ENCODE measurements around the gene EXOSC10. TPM values are rescaled to one million over a fixed set of nuclear protein-coding genes. Genes with fewer than 3 reads are reported as not detected.

The EXOSC10 gene
- total RNA-seq, 1 donor from 2014 or later = 47.7 TPM

DNA sequence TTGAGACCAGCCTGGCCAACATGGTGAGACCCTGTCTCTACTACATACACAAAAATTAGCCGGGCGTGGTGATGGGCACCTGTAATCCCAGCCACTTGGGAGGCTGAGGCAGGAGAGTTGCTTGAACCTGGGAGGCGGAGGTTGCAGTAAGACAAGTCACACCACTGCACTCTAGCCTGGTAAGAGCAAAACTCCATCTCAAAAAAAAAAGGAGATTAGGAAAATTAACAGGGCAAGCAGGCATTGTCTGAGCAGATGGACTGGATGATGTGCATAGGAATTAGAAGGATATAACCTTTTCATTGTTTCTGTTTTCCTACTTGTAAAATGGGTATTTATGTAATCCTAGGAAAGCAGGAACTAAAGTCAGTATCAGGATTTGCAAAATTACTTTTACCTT is 71.7 kb downstream of the EXOSC10 start:
- H3K9me3 ChIP-seq = no peaks in the 10 kb centered on the region
- no peak for TF ChIP-seq CTCF (IDR thresholded peaks at IDR 0.05)
- no peak overlapping the region for H3K27ac ChIP-seq
- peaks cover 68% of the 10 kb centered on the region for H3K36me3 ChIP-seq
- H3K4me3 ChIP-seq = no peak overlapping the region
- H3K27me3 ChIP-seq (ENCODE audit: low read depth) = no peaks in the 10 kb centered on the region
- intact Hi-C loops (cut with DNase I) = no loop called here
- H3K4me1 ChIP-seq = no peaks in the 10 kb centered on the region
- ATAC-seq (no peak), DNase-seq (no peak)

DNA sequence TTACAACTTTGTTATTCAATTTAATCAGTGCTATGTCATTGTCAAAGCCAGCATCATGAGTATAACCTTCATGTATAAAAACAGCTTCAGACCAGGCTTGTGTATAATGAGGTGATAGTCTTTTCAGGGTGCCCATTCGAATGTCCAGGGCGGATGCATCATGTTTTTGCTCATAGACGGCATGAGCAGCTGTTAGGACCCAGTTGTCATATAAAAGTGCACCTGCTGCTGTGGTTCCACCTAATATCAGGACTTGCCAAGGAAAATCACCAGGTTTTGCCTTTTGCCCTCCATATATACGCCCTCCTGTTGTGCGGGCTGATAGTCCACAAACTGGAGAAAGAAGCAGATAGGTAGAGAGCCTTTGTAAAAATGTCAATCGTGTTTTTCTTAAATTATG is 72.4 kb downstream of the EXOSC10 start:
- H3K4me1 ChIP-seq = no peaks in the 10 kb centered on the region
- H3K9me3 ChIP-seq = no peaks in the 10 kb centered on the region
- DNase-seq (no peak), ATAC-seq (no peak)
- H3K27ac ChIP-seq = no peak overlapping the region
- peaks cover 75% of the 10 kb centered on the region for H3K36me3 ChIP-seq
- TF ChIP-seq CTCF (IDR thresholded peaks at IDR 0.05) = no peak
- intact Hi-C loops (cut with DNase I) = no loop called here
- no peaks in the 10 kb centered on the region for H3K27me3 ChIP-seq (ENCODE audit: low read depth)
- H3K4me3 ChIP-seq = no peak overlapping the region

DNA sequence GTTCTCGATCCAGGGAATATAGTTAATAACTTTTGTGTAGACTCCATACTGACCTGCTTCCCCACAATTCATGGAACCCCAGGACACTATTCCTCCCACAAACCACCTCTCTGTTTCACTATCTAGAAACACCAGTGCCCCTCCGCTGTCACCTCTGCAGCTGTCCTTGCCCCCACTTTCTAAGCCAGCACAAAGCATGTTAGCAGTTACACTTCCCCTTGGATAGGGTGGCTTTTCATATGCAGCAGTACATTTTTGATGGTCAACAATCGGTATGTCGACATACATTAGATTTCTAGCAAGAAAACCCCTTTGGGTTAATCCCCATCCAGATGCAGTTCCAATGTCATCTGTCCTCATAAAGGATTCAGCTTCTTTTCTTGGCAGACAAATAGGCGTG is 72.8 kb downstream of the EXOSC10 start:
- peaks cover 79% of the 10 kb centered on the region for H3K36me3 ChIP-seq
- intact Hi-C loops (cut with DNase I) = no loop called here
- ATAC-seq (no peak), DNase-seq (no peak)
- H3K4me3 ChIP-seq = no peak overlapping the region
- no peaks in the 10 kb centered on the region for H3K27me3 ChIP-seq (ENCODE audit: low read depth)
- H3K27ac ChIP-seq = no peak overlapping the region
- TF ChIP-seq CTCF (IDR thresholded peaks at IDR 0.05) = no peak
- H3K9me3 ChIP-seq = no peaks in the 10 kb centered on the region
- H3K4me1 ChIP-seq = no peaks in the 10 kb centered on the region

DNA sequence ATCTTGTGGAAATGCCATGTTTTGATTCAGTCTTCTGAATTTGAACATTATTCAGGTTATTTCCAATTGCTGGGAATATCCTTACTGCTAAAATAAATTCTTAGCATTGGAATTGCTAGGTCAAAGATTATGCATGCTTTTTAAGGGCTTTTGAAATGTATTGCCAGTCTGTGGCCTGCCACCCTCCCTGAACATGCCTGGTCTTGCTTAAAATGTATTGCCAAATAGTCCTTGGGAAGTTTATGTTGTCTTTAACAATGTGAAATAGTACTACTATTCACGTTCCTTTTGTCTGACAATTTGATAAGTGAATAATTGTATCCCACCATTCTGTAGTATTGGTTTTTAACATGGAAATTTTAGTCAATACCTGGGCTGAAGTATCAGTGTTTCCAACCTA is 73.6 kb downstream of the EXOSC10 start:
- Histone ChIP-seq H3K27me3 (ENCODE audit: low read depth) (no peaks in the 10 kb centered on the region), H3K4me1 (no peaks in the 10 kb centered on the region), H3K36me3 (peaks cover 87% of the 10 kb centered on the region), H3K27ac (no peak overlapping the region), H3K9me3 (no peaks in the 10 kb centered on the region), H3K4me3 (no peak overlapping the region)
- DNase-seq (no peak), ATAC-seq (no peak)
- intact Hi-C loops (cut with DNase I) = no loop called here
- no peak for TF ChIP-seq CTCF (IDR thresholded peaks at IDR 0.05)

- no peaks in the 10 kb centered on the region for H3K4me1 ChIP-seq
- intact Hi-C loops (cut with DNase I) = no loop called here
- ATAC-seq = no peak
Observed at GRCh38 chr1:11025618-11026017, 74.1 kb downstream of the EXOSC10 start.

More at GRCh38 chr1:11025618-11026017, 74.1 kb downstream of the EXOSC10 start:
- H3K36me3 ChIP-seq = peaks cover 87% of the 10 kb centered on the region
- H3K27ac ChIP-seq = no peak overlapping the region
- no peak overlapping the region for H3K4me3 ChIP-seq
- no peaks in the 10 kb centered on the region for H3K27me3 ChIP-seq (ENCODE audit: low read depth)
- DNase-seq = no peak
- no peaks in the 10 kb centered on the region for H3K9me3 ChIP-seq
- no peak for TF ChIP-seq CTCF (IDR thresholded peaks at IDR 0.05)

All from lower lobe of right lung (tissue), 2 donors.